ENCODE results near the gene KLHL7.

KLHL7 gene

GRCh38 chr7:23135755-23136154 is 30.2 kb downstream of the KLHL7 start:
- DNase-seq, result no peak
- TF ChIP-seq CTCF (IDR thresholded peaks at IDR 0.05; ENCODE audit: low read depth, low read length, missing control alignments), result no peak
- no peaks in the 10 kb centered on the region for H3K27me3 ChIP-seq (replicated peaks)
- H3K36me3 ChIP-seq (replicated peaks), result no peaks in the 10 kb centered on the region
- H3K4me3 ChIP-seq (ENCODE audit: low read depth, low read length), result no peak overlapping the region
- in situ Hi-C loops (cut with HindIII; ENCODE audit: low pct_ligation_motif_present, low sequenced_read_pairs), result no loop called here
- H3K27ac ChIP-seq, result no peak overlapping the region

- no peak for TF ChIP-seq CTCF (IDR thresholded peaks at IDR 0.05; ENCODE audit: low read depth, low read length, missing control alignments)
- DNase-seq, result no peak
- Histone ChIP-seq H3K36me3 (replicated peaks) (no peaks in the 10 kb centered on the region), H3K4me3 (ENCODE audit: low read depth, low read length) (no peak overlapping the region), H3K27me3 (replicated peaks) (no peaks in the 10 kb centered on the region), H3K27ac (no peak overlapping the region)
- in situ Hi-C loops (cut with HindIII; ENCODE audit: low pct_ligation_motif_present, low sequenced_read_pairs), result no loop called here
These were observed 30.6 kb downstream of the KLHL7 start for GRCh38 chr7:23136216-23136615.

- H3K27ac ChIP-seq, result no peak overlapping the region
- H3K36me3 ChIP-seq (replicated peaks), result no peaks in the 10 kb centered on the region
- no peak overlapping the region for H3K4me3 ChIP-seq (ENCODE audit: low read depth, low read length)
- H3K27me3 ChIP-seq (replicated peaks), result no peaks in the 10 kb centered on the region
- no peak for DNase-seq
- in situ Hi-C loops (cut with HindIII; ENCODE audit: low pct_ligation_motif_present, low sequenced_read_pairs), result no loop called here
- no peak for TF ChIP-seq CTCF (IDR thresholded peaks at IDR 0.05; ENCODE audit: low read depth, low read length, missing control alignments)
These were observed 52.1 kb downstream of the KLHL7 start for GRCh38 chr7:23157679-23158078.

GRCh38 chr7:23158546-23158945 is 53.0 kb downstream of the KLHL7 start:
- H3K27ac ChIP-seq, result no peak overlapping the region
- no peak for TF ChIP-seq CTCF (IDR thresholded peaks at IDR 0.05; ENCODE audit: low read depth, low read length, missing control alignments)

GRCh38 chr7:23161482-23161881 is 55.9 kb downstream of the KLHL7 start:
- DNase-seq, result no peak
- no peak overlapping the region for H3K27ac ChIP-seq
- in situ Hi-C loops (cut with HindIII; ENCODE audit: low pct_ligation_motif_present, low sequenced_read_pairs), result no loop called here
- no peaks in the 10 kb centered on the region for H3K36me3 ChIP-seq (replicated peaks)
- TF ChIP-seq CTCF (IDR thresholded peaks at IDR 0.05; ENCODE audit: low read depth, low read length, missing control alignments), result no peak
- H3K4me3 ChIP-seq (ENCODE audit: low read depth, low read length), result no peak overlapping the region
- no peaks in the 10 kb centered on the region for H3K27me3 ChIP-seq (replicated peaks)

More at GRCh38 chr7:23158546-23158945, 53.0 kb downstream of the KLHL7 start:
- no peaks in the 10 kb centered on the region for H3K36me3 ChIP-seq (replicated peaks)
- H3K27me3 ChIP-seq (replicated peaks), result no peaks in the 10 kb centered on the region
- no peak for DNase-seq
- H3K4me3 ChIP-seq (ENCODE audit: low read depth, low read length), result no peak overlapping the region
- in situ Hi-C loops (cut with HindIII; ENCODE audit: low pct_ligation_motif_present, low sequenced_read_pairs), result no loop called here

GRCh38 chr7:23164846-23165245 is 59.3 kb downstream of the KLHL7 start:
- Histone ChIP-seq H3K27me3 (replicated peaks) (no peaks in the 10 kb centered on the region), H3K36me3 (replicated peaks) (no peaks in the 10 kb centered on the region), H3K27ac (no peak overlapping the region), H3K4me3 (ENCODE audit: low read depth, low read length) (no peak overlapping the region)
- in situ Hi-C loops (cut with HindIII; ENCODE audit: low pct_ligation_motif_present, low sequenced_read_pairs), result no loop called here
- no peak for DNase-seq
- no peak for TF ChIP-seq CTCF (IDR thresholded peaks at IDR 0.05; ENCODE audit: low read depth, low read length, missing control alignments)

All from brain microvascular endothelial cell (primary cell).